Measurements from ENCODE around the gene CD99. TPM values are rescaled to one million over a fixed set of nuclear protein-coding genes. Genes with fewer than 3 reads are reported as not detected.

The CD99 gene
- total RNA-seq, 1 experiment from 2014 or later, result 92.1 TPM

DNA sequence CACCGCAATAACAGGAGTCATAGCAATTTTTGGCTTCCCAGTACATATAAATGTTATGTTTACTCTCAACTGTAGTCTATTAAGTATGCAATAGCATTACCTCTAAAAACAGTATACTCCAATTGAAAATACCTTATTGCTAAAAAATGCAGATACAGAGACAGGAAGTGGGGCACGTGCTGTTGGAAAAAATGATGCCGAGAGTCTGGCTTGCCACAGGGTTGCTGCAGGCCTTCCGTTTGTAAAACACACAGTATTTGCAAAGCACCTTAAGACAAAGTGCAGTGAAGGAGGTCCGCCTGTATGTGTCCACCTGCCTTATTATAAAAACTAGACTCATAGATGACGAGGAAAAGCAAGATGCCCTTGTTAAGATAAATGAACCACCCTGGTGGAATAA, 23.5 kb downstream of the CD99 start:
- Mint-ChIP-seq H3K9me3 (no peaks in the 10 kb centered on the region; a peak in 2 of 5 replicates), H3K4me1 (peaks cover 12 to 13% of the 10 kb centered on the region in 2 experiments), H3K27ac (no peak overlapping the region), H3K27me3 (ENCODE audit: low read depth) (no peaks in the 10 kb centered on the region; the same call in 1 of the 2 replicates), H3K36me3 (ENCODE audit: insufficient read depth in 1 of 3, low read depth in 3 of 3) (peaks cover 18 to 34% (median 28%) of the 10 kb centered on the region in 3 experiments; a peak in 6 of 7 replicates), H3K4me3 (no peak overlapping the region)
- Histone ChIP-seq H2AFZ (ENCODE audit: low read length) (no peak overlapping the region), H4K5ac (ENCODE audit: insufficient read length, low read depth, low read length) (no peak overlapping the region), H3K4me2 (ENCODE audit: insufficient read depth, insufficient read length, low read length) (no peak overlapping the region), H3T11ph (ENCODE audit: low read length) (no peak overlapping the region), H3K79me2 (ENCODE audit: insufficient read depth, low read length) (no peaks in the 10 kb centered on the region), H3K23ac (ENCODE audit: insufficient read length, low read depth, low read length) (no peak overlapping the region), H3K79me1 (ENCODE audit: insufficient read depth, low read depth, low read length, poor library complexity, severe bottlenecking) (no peaks in the 10 kb centered on the region), H2BK20ac (ENCODE audit: low read depth, low read length, poor library complexity, severe bottlenecking) (no peak overlapping the region), H2BK15ac (ENCODE audit: low read depth, low read length) (no peak overlapping the region), H4K20me1 (ENCODE audit: control insufficient read depth, insufficient read depth, insufficient read length) (no peaks in the 10 kb centered on the region), H3K23me2 (ENCODE audit: insufficient read length, low read depth, low read length, poor library complexity, severe bottlenecking) (no peaks in the 10 kb centered on the region), H3K56ac (ENCODE audit: insufficient read length, low read depth, low read length) (no peak overlapping the region), H2BK120ac (ENCODE audit: low read depth, low read length, poor library complexity, severe bottlenecking) (no peak overlapping the region), H3K4ac (ENCODE audit: low read depth, low read length) (no peak overlapping the region), H3K9ac (ENCODE audit: extremely low read depth, insufficient read length, low read length) (no peak overlapping the region), H2BK12ac (ENCODE audit: insufficient read length, low read depth, low read length) (no peak overlapping the region), H4K91ac (ENCODE audit: insufficient read length, low read depth, low read length) (no peak overlapping the region), H3K27me3 (ENCODE audit: insufficient read depth, low read length) (no peaks in the 10 kb centered on the region), H4K8ac (replicated peaks; ENCODE audit: insufficient read length, low read depth, low read length) (no peak overlapping the region), H2AK5ac (ENCODE audit: insufficient read length, low read length) (no peak overlapping the region), H3K27ac (ENCODE audit: insufficient read length, low read depth, low read length) (no peak overlapping the region), H3K9me3 (ENCODE audit: control insufficient read depth, low read depth, low read length) (no peaks in the 10 kb centered on the region), H2BK5ac (ENCODE audit: insufficient read length, low read length) (no peak overlapping the region), H3K18ac (ENCODE audit: insufficient read length, low read depth, low read length) (no peak overlapping the region), H3K4me1 (ENCODE audit: insufficient read depth, low read length) (peaks cover 3% of the 10 kb centered on the region; the same call in 1 of the 2 replicates), H3K14ac (ENCODE audit: insufficient read depth, low read length) (no peak overlapping the region)
- DNase-seq, result no peak
- no CpG with 5 or more reads among the region's 6 CpGs for WGBS (ENCODE audit: extremely low coverage, insufficient read length, low lambda C conversion rate)
- TF ChIP-seq, protein P1, sequence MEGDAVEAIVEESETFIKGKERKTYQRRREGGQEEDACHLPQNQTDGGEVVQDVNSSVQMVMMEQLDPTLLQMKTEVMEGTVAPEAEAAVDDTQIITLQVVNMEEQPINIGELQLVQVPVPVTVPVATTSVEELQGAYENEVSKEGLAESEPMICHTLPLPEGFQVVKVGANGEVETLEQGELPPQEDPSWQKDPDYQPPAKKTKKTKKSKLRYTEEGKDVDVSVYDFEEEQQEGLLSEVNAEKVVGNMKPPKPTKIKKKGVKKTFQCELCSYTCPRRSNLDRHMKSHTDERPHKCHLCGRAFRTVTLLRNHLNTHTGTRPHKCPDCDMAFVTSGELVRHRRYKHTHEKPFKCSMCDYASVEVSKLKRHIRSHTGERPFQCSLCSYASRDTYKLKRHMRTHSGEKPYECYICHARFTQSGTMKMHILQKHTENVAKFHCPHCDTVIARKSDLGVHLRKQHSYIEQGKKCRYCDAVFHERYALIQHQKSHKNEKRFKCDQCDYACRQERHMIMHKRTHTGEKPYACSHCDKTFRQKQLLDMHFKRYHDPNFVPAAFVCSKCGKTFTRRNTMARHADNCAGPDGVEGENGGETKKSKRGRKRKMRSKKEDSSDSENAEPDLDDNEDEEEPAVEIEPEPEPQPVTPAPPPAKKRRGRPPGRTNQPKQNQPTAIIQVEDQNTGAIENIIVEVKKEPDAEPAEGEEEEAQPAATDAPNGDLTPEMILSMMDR (conservative IDR thresholded peaks at IDR 0.05), result no peak
